Measurements from ENCODE around the gene KCNQ5.

GRCh38 chr6:72941263-72941662, 319.4 kb downstream of the KCNQ5 start:
- TF ChIP-seq CTCF (IDR thresholded peaks at IDR 0.05) (no peak), EP300 (IDR thresholded peaks at IDR 0.05) (no peak), POLR2A (IDR thresholded peaks at IDR 0.05) (no peak), POLR2AphosphoS5 (IDR thresholded peaks at IDR 0.05) (no peak)

Data from suprapubic skin (tissue), 4 donors.